ENCODE data around the gene BNIP5. TPM values are rescaled to one million over a fixed set of nuclear protein-coding genes. Genes with fewer than 3 reads are reported as not detected.

The BNIP5 gene
- total and polyA plus RNA-seq, 2 of the 13 experiments (the other 11 are each of a cell fraction or from before 2014, with no cell fraction given) = not detected

DNA sequence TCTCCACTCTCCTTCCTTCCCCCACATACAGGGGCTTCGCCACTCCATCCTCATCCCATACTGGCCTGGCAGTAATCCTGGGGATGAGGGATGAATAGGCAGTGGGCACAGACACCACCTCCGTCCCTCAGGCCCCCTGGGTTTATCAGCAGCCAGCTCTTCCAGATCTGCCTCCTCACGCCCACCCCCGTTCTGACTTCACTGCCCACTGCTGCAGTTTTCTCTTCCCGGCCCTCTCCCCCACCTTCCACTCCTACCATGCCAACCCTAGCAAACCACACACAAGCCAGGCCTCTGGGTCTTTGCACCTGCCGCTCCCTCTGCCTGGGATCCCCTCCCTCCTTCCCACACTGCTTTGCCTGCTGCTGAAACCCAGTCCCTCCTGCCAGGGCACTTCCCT, 44.5 kb downstream of the BNIP5 start:
- intact Hi-C loops (cut with micrococcal nuclease; ENCODE audit: unreplicated experiment) (no loop called here), in situ Hi-C loops (cut with HindIII; ENCODE audit: extremely low pct_ligation_motif_present, low pct_unique_long_range_greater_than_20kb) (no loop called here)
- H3K9me3 ChIP-seq (ENCODE audit: low read length) = no peaks in the 10 kb centered on the region
- H3K27ac ChIP-seq (ENCODE audit: extremely low read length, insufficient read depth, low read length) = no peak overlapping the region
- no peaks in the 10 kb centered on the region for H3K79me2 ChIP-seq (ENCODE audit: insufficient read depth, low read length)
- ATAC-seq (no peak), FAIRE-seq (no peak), DNase-seq (ENCODE audit: low spot score) (no peak)
- no peak overlapping the region for H3K9ac ChIP-seq (ENCODE audit: insufficient read depth, low read depth, low read length)
- no peak overlapping the region for H2AFZ ChIP-seq (ENCODE audit: low read length)
- no TSS peak for BruUV-seq (replicated peaks)
- no peak overlapping the region for H3K4me3 ChIP-seq (replicated peaks in 1 of 3; ENCODE audit: insufficient read depth in 1 of 3, low read depth in 2 of 3, low read length in 3 of 3)
- no peaks in the 10 kb centered on the region for H3K36me3 ChIP-seq (replicated peaks in 1 of 2; ENCODE audit: control insufficient read depth in 1 of 2, insufficient read depth in 2 of 2, low read length in 2 of 2)
- H4K20me1 ChIP-seq (ENCODE audit: insufficient read depth, low read length) = no peaks in the 10 kb centered on the region
- H3K4me1 ChIP-seq (ENCODE audit: insufficient read depth, low read length) = peaks cover 10% of the 10 kb centered on the region
- ChIA-PET POLR2A (no interaction called here), CTCF (ENCODE audit: low intra/inter-chr PET ratio, low total read pairs) (no interaction called here)
- H3K27me3 ChIP-seq (ENCODE audit: control insufficient read depth in 1 of 2, insufficient read depth in 2 of 2, low read length in 2 of 2) = peaks cover 8 to 35% of the 10 kb centered on the region in 2 experiments; a peak in 4 of 5 replicates
- 28% methylated on average over 6 of the region's 6 CpGs for WGBS (ENCODE audit: low lambda C conversion rate)
- no peak for TF ChIP-seq ZBTB1 (CRISPR knock-in tag; IDR thresholded peaks at IDR 0.05; ENCODE audit: borderline replicate concordance)
- TF ChIP-seq ZNF761 (CRISPR knock-in tag; conservative IDR thresholded peaks at IDR 0.05) = no peak
- TF ChIP-seq ARNT2 (CRISPR knock-in tag; IDR thresholded peaks at IDR 0.05; ENCODE audit: low read depth) = no peak
- TF ChIP-seq HDAC6 (IDR thresholded peaks at IDR 0.05; ENCODE audit: low read depth, low read length) = no peak
- no peak for TF ChIP-seq ZNF749 (CRISPR knock-in tag; IDR thresholded peaks at IDR 0.05; ENCODE audit: borderline replicate concordance)
- no peak for TF ChIP-seq CREM (IDR thresholded peaks at IDR 0.05)
- no peak for TF ChIP-seq CREM (CRISPR knock-in tag; IDR thresholded peaks at IDR 0.05)
- TF ChIP-seq, protein P1, sequence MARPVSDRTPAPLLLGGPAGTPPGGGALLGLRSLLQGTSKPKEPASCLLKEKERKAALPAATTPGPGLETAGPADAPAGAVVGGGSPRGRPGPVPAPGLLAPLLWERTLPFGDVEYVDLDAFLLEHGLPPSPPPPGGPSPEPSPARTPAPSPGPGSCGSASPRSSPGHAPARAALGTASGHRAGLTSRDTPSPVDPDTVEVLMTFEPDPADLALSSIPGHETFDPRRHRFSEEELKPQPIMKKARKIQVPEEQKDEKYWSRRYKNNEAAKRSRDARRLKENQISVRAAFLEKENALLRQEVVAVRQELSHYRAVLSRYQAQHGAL (CRISPR knock-in tag; IDR thresholded peaks at IDR 0.05; ENCODE audit: not compliant biosample characterization) = no peak
- TF ChIP-seq, protein P2, sequence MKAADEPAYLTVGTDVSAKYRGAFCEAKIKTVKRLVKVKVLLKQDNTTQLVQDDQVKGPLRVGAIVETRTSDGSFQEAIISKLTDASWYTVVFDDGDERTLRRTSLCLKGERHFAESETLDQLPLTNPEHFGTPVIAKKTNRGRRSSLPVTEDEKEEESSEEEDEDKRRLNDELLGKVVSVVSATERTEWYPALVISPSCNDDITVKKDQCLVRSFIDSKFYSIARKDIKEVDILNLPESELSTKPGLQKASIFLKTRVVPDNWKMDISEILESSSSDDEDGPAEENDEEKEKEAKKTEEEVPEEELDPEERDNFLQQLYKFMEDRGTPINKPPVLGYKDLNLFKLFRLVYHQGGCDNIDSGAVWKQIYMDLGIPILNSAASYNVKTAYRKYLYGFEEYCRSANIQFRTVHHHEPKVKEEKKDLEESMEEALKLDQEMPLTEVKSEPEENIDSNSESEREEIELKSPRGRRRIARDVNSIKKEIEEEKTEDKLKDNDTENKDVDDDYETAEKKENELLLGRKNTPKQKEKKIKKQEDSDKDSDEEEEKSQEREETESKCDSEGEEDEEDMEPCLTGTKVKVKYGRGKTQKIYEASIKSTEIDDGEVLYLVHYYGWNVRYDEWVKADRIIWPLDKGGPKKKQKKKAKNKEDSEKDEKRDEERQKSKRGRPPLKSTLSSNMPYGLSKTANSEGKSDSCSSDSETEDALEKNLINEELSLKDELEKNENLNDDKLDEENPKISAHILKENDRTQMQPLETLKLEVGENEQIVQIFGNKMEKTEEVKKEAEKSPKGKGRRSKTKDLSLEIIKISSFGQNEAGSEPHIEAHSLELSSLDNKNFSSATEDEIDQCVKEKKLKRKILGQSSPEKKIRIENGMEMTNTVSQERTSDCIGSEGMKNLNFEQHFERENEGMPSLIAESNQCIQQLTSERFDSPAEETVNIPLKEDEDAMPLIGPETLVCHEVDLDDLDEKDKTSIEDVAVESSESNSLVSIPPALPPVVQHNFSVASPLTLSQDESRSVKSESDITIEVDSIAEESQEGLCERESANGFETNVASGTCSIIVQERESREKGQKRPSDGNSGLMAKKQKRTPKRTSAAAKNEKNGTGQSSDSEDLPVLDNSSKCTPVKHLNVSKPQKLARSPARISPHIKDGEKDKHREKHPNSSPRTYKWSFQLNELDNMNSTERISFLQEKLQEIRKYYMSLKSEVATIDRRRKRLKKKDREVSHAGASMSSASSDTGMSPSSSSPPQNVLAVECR (CRISPR knock-in tag; IDR thresholded peaks at IDR 0.05; ENCODE audit: borderline replicate concordance) = no peak
- no peak for TF ChIP-seq HCFC1 (IDR thresholded peaks at IDR 0.05; ENCODE audit: low read depth, low read length)
- TF ChIP-seq MEF2D (CRISPR knock-in tag; IDR thresholded peaks at IDR 0.05) = no peak
- TF ChIP-seq ZNF441 (CRISPR knock-in tag; IDR thresholded peaks at IDR 0.05; ENCODE audit: borderline replicate concordance) = no peak
- TF ChIP-seq ZNF629 (CRISPR knock-in tag; conservative IDR thresholded peaks at IDR 0.05) = no peak
- no peak for TF ChIP-seq CHD4 (IDR thresholded peaks at IDR 0.05; ENCODE audit: borderline replicate concordance, low read length)
- TF ChIP-seq ZNF589 (CRISPR knock-in tag; conservative IDR thresholded peaks at IDR 0.05) = no peak
- TF ChIP-seq HDAC1 (CRISPR knock-in tag; IDR thresholded peaks at IDR 0.05) = no peak
- TF ChIP-seq ZNF549 (CRISPR knock-in tag; IDR thresholded peaks at IDR 0.05) = no peak
- TF ChIP-seq ZNF326 (CRISPR knock-in tag; IDR thresholded peaks at IDR 0.05; ENCODE audit: borderline replicate concordance) = no peak
- no peak for TF ChIP-seq ZNF570 (CRISPR knock-in tag; IDR thresholded peaks at IDR 0.05; ENCODE audit: borderline replicate concordance)
- no peak overlapping the region for H3K4me2 ChIP-seq (ENCODE audit: low read depth, low read length)

Data from HepG2 (cell line).